ENCODE results near the gene MUC2.

MUC2 gene

GRCh38 chr11:1052133-1053011 is 22.3 kb upstream of the MUC2 start:
- no peak for DNase-seq

- peak; percentile 35 for DNase-seq
These were observed 21.4 kb upstream of the MUC2 start for GRCh38 chr11:1053121-1053901.

- no peak for DNase-seq
These were observed 20.2 kb upstream of the MUC2 start for GRCh38 chr11:1054143-1055108.

GRCh38 chr11:1055109-1055703 is 19.5 kb upstream of the MUC2 start:
- DNase-seq = no peak

- DNase-seq = no peak
These were observed 18.5 kb upstream of the MUC2 start for GRCh38 chr11:1055990-1056771.

GRCh38 chr11:1057806-1058205 is 16.9 kb upstream of the MUC2 start:
- no peak for DNase-seq

GRCh38 chr11:1059759-1060158 is 14.9 kb upstream of the MUC2 start:
- no peak for DNase-seq

- no peak for DNase-seq
These were observed 14.3 kb upstream of the MUC2 start for GRCh38 chr11:1060410-1060809.

GRCh38 chr11:1060852-1061616 is 13.6 kb upstream of the MUC2 start:
- no peak for DNase-seq

- DNase-seq = no peak
These were observed 12.4 kb upstream of the MUC2 start for GRCh38 chr11:1062075-1062820.

GRCh38 chr11:1064167-1064566 is 10.5 kb upstream of the MUC2 start:
- DNase-seq = no peak

- no peak for DNase-seq
These were observed 6.7 kb upstream of the MUC2 start for GRCh38 chr11:1067812-1068496.

GRCh38 chr11:1069740-1070139 is 4.9 kb upstream of the MUC2 start:
- DNase-seq = no peak

- DNase-seq = no peak
These were observed 3.8 kb upstream of the MUC2 start for GRCh38 chr11:1070594-1071462.

- DNase-seq = no peak
These were observed 3.0 kb upstream of the MUC2 start for GRCh38 chr11:1071571-1072115.

- DNase-seq = no peak
These were observed 2.4 kb upstream of the MUC2 start for GRCh38 chr11:1072116-1072820.

GRCh38 chr11:1072821-1073231 is 1.8 kb upstream of the MUC2 start:
- no peak for DNase-seq

Measured in RPMI8226 (cell line).